ENCODE measurements around the gene HMGCR.
"Not testable (repeated sequence)": the region's sequence is repeated elsewhere in the genome, so short reads cannot be mapped to it uniquely, and the experiment has no call there.

DNA sequence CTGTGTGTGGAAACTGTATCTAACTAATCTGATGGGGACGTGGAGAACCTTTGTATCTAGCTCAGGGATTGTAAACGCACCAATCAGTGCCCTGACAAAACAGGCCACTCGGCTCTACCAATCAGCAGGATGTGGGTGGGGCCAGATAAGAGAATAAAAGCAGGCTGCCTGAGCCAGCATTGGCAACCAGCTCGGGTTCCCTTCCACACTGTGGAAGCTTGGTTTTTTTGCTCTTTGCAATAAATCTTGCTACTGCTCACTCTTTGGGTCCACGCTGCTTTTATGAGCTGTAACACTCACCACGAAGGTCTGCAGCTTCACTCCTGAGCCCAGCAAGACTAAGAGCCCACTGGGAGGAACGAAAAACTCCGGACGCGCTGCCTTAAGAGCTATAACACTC, 2.6 kb upstream of the HMGCR start:
- TF ChIP-seq ZNF394 (tag by site-specific recombination; IDR thresholded peaks at IDR 0.05; ENCODE audit: borderline replicate concordance); OVOL3 (tag by site-specific recombination; IDR thresholded peaks at IDR 0.05); ZNF24 (tag by site-specific recombination; IDR thresholded peaks at IDR 0.05): not testable (repeated sequence)

Measured in HEK293 (cell line).